GM12878 (cell line): Measurements from ENCODE around the gene CYP2C8. TPM values are rescaled to one million over a fixed set of nuclear protein-coding genes. Genes with fewer than 3 reads are reported as not detected.

Source experiments
- ATAC-seq: fragments of 200-7000 bp; cut with Tn5 transposase; 3 replicates; pipeline ENCODE4 v1.9.1; 2020; ENCODE audit warnings: mild to moderate bottlenecking, moderate library complexity
- BruUV-seq: library from RNA; stranded (reverse); fragments of 400-500 nt; replicated peaks from 2 replicates; lab custom pipeline; 2021; lab: Mats Ljungman, UMichigan
- CTCF ChIA-PET: fragments of 300-600 bp; sonication (Branson Sonifier 250); formaldehyde crosslinking; extraction: SDS; loops from one replicate; lab custom pipeline; 2021; ENCODE audit warnings: inconsistent platforms; lab: Yijun Ruan, JAX
- POLR2A ChIA-PET: fragments of 350-600 bp; formaldehyde crosslinking; extraction: SDS; loops from one replicate; lab custom pipeline; 2021; ENCODE audit warnings: inconsistent platforms; lab: Charles Lee
- RAD21 ChIA-PET: fragments of 300-600 bp; sonication (Branson Sonifier 250); formaldehyde crosslinking; loops from one replicate; lab custom pipeline; 2023; ENCODE audit warnings: antibody characterized with exemption; ENCODE audit not compliant: unreplicated experiment; lab: Charles Lee
- SMC1A ChIA-PET: fragments of 300-600 bp; sonication (Branson Sonifier 250); formaldehyde crosslinking; loops from one replicate; lab custom pipeline; 2023; ENCODE audit not compliant: unreplicated experiment, uncharacterized antibody; lab: Charles Lee
- DNase-seq: peaks from one replicate; pipeline ENCODE4 v3.0.0-alpha.2; 2011; ENCODE audit warnings: low read depth, low spot score
- FAIRE-seq: peaks from 3 replicates; lab custom pipeline; 2011; peaks lifted over from hg19 to GRCh38; lab: Jason Lieb, UNC
- H2AFZ ChIP-seq: 2 replicates; pipeline ENCODE4 v1.6.0; 2011; ENCODE audit warnings: low read depth, low read length, control low read depth; ENCODE audit not compliant: control insufficient read depth
- H3K27ac ChIP-seq: 2 replicates; pipeline ENCODE4 v1.5.1; 2011; ENCODE audit warnings: control low read depth; ENCODE audit not compliant: control insufficient read depth, insufficient read depth
- H3K27me3 ChIP-seq, 2 experiments: replicated peaks in 1 of 2; 2 replicates each; pipeline versions ENCODE4 v1.6.0 to v1.6.1; 2011; ENCODE audit warnings: low read length in 1 of 2; ENCODE audit not compliant: control insufficient read depth in 2 of 2, insufficient read depth in 2 of 2
- H3K36me3 ChIP-seq, 2 experiments: 2 replicates each; pipeline ENCODE4 v1.5.1; 2011; ENCODE audit warnings: low read length in 1 of 2; ENCODE audit not compliant: control insufficient read depth in 2 of 2, insufficient read depth in 2 of 2
- H3K4me1 ChIP-seq: 2 replicates; pipeline ENCODE4 v1.6.1; 2011; ENCODE audit warnings: mild to moderate bottlenecking, low read length, moderate library complexity, mixed read lengths; ENCODE audit not compliant: control insufficient read depth, insufficient read depth
- H3K4me2 ChIP-seq: 2 replicates; pipeline ENCODE4 v1.6.0; 2011; ENCODE audit warnings: control low read depth; ENCODE audit not compliant: control insufficient read depth, insufficient read depth
- H3K4me3 ChIP-seq: fragments of 200-600 bp; sonication (generic); 2 replicates; pipeline ENCODE4 v1.5.1; 2016
- H3K79me2 ChIP-seq: 2 replicates; pipeline ENCODE4 v1.6.0; 2011; ENCODE audit warnings: low read length; ENCODE audit not compliant: control insufficient read depth, insufficient read depth
- H3K9ac ChIP-seq: 2 replicates; pipeline ENCODE4 v1.8.0; 2011; ENCODE audit warnings: low read length, control low read depth, mixed read lengths; ENCODE audit not compliant: control insufficient read depth, insufficient read depth
- H3K9me3 ChIP-seq: replicated peaks from 3 replicates; pipeline ENCODE4 v1.5.1; 2011; ENCODE audit warnings: mild to moderate bottlenecking, low read length; ENCODE audit not compliant: control insufficient read depth, insufficient read depth
- H4K20me1 ChIP-seq: 2 replicates; pipeline ENCODE4 v1.6.0; 2011; ENCODE audit not compliant: control insufficient read depth, insufficient read depth
- CREB1 ChIP-seq: IDR thresholded peaks from 2 replicates; pipeline ENCODE4 v1.6.1; 2012; ENCODE audit warnings: low read depth, mild to moderate bottlenecking, inconsistent platforms
- IKZF1 ChIP-seq: fragments of 450-650 bp; conservative IDR thresholded peaks from 2 replicates; pipeline ENCODE4 v1.6.1; 2017; ENCODE audit warnings: antibody characterized with exemption, mild to moderate bottlenecking
- RAD51 ChIP-seq: fragments of 450-650 bp; IDR thresholded peaks from 2 replicates; pipeline ENCODE4 v1.6.1; 2016; ENCODE audit warnings: moderate library complexity, mild to moderate bottlenecking, inconsistent platforms
- SIX5 ChIP-seq: IDR thresholded peaks from 2 replicates; pipeline ENCODE4 v1.6.1; 2011; ENCODE audit warnings: mild to moderate bottlenecking, low read depth, low read length, moderate library complexity; ENCODE audit not compliant: severe bottlenecking
- SMAD5 ChIP-seq: IDR thresholded peaks from 2 replicates; pipeline ENCODE4 v1.6.1; 2016; ENCODE audit warnings: antibody characterized with exemption, low read depth
- SREBF1 ChIP-seq: IDR thresholded peaks from 2 replicates; pipeline ENCODE4 v1.6.1; 2012; ENCODE audit warnings: mild to moderate bottlenecking, low read length
- SREBF2 ChIP-seq: IDR thresholded peaks from 2 replicates; pipeline ENCODE4 v1.6.1; 2012; ENCODE audit warnings: mild to moderate bottlenecking, low read length
- SRF ChIP-seq, 2 experiments: IDR thresholded peaks; 2 replicates each; pipeline ENCODE4 v1.6.1; 2011; ENCODE audit warnings: low read depth in 2 of 2, low read length in 2 of 2, mild to moderate bottlenecking in 1 of 2, moderate library complexity in 1 of 2
- STAT1 ChIP-seq: fragments of 450-650 bp; conservative IDR thresholded peaks from 2 replicates; pipeline ENCODE4 v1.6.1; 2014; ENCODE audit warnings: antibody characterized with exemption, mild to moderate bottlenecking
- ZNF384 ChIP-seq: IDR thresholded peaks from 2 replicates; pipeline ENCODE4 v1.6.1; 2012; ENCODE audit warnings: low read depth, mild to moderate bottlenecking, low read length, improper control_type of control experiment, borderline replicate concordance
- WGBS: methylation state at CpG from one replicate; pipeline ENCODE4 v1.1.6; 2016; ENCODE audit warnings: low lambda C conversion rate; ENCODE audit not compliant: insufficient replicate concordance, insufficient coverage; ENCODE audit errors: missing lambda C conversion rate; 5-methylcytosine and 5-hydroxymethylcytosine counted together
- in situ Hi-C: fragments of 300-500 bp; cut with MboI; formaldehyde crosslinking; loops from 9 replicates; pipeline ENCODE4 v1.14.3; 2018; ENCODE audit warnings: mixed read lengths
- intact Hi-C: fragments of 100-400 bp; cut with micrococcal nuclease; formaldehyde crosslinking; loops from one replicate; pipeline ENCODE4 v1.14.2; 2022; ENCODE audit not compliant: unreplicated experiment
- polyA plus RNA-seq, 11 experiments: library from polyadenylated mRNA; depleted of rRNA in 4 of 11; unstranded in 6 of 11; stranded (reverse) in 5 of 11; fragments of >200 nt; fragmentation: Nextera tagmentation in 4 of 11; fragmentation: Illumina TruSeq in 1 of 11; extraction: Ambion mirVana in 4 of 11; extraction: Trizol in 1 of 11; gene quantifications; 1 replicate in 1 of 11; 2 replicates in 10 of 11; pipeline versions ENCODE4 v1.2.1 to v1.2.3, GENCODE V29; 2011 to 2016; ENCODE audit warnings: inconsistent platforms in 2 of 11, missing spikeins in 2 of 11, low read depth in 1 of 11
- total RNA-seq, 4 experiments: library from RNA; depleted of rRNA in 3 of 4; stranded (reverse); fragments of >200 nt in 3 of 4; fragmentation: Illumina TruSeq in 1 of 4; extraction: Trizol in 1 of 4; gene quantifications; 2 replicates each; pipeline versions ENCODE4 v1.2.1 to v1.2.3, GENCODE V29; 2013 to 2021
- TF ChIP-seq, protein P1 (sequence below): fragments of 450-650 bp; IDR thresholded peaks from 2 replicates; pipeline ENCODE4 v1.6.1; 2016; ENCODE audit warnings: mild to moderate bottlenecking
- TF ChIP-seq, protein P2 (sequence below): fragments of 450-650 bp; IDR thresholded peaks from 2 replicates; pipeline ENCODE4 v1.6.1; 2017; ENCODE audit warnings: mild to moderate bottlenecking, moderate library complexity

CYP2C8 gene
- total and polyA plus RNA-seq, 10 of the 15 experiments (the other 5 are each of a cell fraction or from before 2014, with no cell fraction given) = 0.10 to 0.82 (median 0.36) TPM; not detected in 2

DNA sequence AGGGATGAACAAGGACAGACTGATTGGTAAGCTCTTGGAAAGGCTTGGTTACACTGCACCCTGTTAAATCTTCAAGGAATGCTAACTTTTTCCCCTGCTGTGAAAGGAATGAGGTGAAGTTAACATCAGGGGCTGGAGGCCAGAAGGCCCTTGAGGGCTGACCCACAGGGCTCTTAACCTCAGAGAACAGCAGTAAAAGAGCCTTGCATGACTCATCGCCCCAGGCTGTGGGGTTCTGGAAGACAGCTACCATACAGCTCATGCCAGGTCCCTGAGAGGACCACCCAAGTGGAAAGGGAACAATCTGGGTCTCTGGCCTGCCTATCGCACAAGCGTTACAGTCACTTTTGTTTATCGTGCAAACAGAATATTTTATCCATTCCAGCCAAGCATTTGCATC lies 76.5 kb downstream of the CYP2C8 start:
- CTCF ChIA-PET = no interaction called here
- peaks cover 2% of the 10 kb centered on the region; the same call in 1 of the 3 replicates for H3K9me3 ChIP-seq
- H3K27ac ChIP-seq = no peak overlapping the region
- no peaks in the 10 kb centered on the region for H3K79me2 ChIP-seq
- intact Hi-C loops = no loop called here
- BruUV-seq = no TSS peak
- no peak overlapping the region for H2AFZ ChIP-seq
- ATAC-seq (no peak), DNase-seq (no peak), FAIRE-seq (no peak)
- no peaks in the 10 kb centered on the region for H3K4me1 ChIP-seq
- no peak overlapping the region for H3K9ac ChIP-seq
- no peak overlapping the region for H3K4me3 ChIP-seq
- RAD21 ChIA-PET = no interaction called here
- WGBS = 51% methylated on average over 4 of the region's 4 CpGs
- H3K36me3 ChIP-seq = no peaks in the 10 kb centered on the region
- SMC1A ChIA-PET = no interaction called here
- in situ Hi-C loops = no loop called here
- POLR2A ChIA-PET = no interaction called here
- no peaks in the 10 kb centered on the region for H4K20me1 ChIP-seq
- no peak for TF ChIP-seq SREBF1
- TF ChIP-seq RAD51 = no peak
- TF ChIP-seq, protein P1, sequence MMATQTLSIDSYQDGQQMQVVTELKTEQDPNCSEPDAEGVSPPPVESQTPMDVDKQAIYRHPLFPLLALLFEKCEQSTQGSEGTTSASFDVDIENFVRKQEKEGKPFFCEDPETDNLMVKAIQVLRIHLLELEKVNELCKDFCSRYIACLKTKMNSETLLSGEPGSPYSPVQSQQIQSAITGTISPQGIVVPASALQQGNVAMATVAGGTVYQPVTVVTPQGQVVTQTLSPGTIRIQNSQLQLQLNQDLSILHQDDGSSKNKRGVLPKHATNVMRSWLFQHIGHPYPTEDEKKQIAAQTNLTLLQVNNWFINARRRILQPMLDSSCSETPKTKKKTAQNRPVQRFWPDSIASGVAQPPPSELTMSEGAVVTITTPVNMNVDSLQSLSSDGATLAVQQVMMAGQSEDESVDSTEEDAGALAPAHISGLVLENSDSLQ = no peak
- TF ChIP-seq CREB1 = no peak
- no peak for TF ChIP-seq SREBF2
- TF ChIP-seq, protein P2, sequence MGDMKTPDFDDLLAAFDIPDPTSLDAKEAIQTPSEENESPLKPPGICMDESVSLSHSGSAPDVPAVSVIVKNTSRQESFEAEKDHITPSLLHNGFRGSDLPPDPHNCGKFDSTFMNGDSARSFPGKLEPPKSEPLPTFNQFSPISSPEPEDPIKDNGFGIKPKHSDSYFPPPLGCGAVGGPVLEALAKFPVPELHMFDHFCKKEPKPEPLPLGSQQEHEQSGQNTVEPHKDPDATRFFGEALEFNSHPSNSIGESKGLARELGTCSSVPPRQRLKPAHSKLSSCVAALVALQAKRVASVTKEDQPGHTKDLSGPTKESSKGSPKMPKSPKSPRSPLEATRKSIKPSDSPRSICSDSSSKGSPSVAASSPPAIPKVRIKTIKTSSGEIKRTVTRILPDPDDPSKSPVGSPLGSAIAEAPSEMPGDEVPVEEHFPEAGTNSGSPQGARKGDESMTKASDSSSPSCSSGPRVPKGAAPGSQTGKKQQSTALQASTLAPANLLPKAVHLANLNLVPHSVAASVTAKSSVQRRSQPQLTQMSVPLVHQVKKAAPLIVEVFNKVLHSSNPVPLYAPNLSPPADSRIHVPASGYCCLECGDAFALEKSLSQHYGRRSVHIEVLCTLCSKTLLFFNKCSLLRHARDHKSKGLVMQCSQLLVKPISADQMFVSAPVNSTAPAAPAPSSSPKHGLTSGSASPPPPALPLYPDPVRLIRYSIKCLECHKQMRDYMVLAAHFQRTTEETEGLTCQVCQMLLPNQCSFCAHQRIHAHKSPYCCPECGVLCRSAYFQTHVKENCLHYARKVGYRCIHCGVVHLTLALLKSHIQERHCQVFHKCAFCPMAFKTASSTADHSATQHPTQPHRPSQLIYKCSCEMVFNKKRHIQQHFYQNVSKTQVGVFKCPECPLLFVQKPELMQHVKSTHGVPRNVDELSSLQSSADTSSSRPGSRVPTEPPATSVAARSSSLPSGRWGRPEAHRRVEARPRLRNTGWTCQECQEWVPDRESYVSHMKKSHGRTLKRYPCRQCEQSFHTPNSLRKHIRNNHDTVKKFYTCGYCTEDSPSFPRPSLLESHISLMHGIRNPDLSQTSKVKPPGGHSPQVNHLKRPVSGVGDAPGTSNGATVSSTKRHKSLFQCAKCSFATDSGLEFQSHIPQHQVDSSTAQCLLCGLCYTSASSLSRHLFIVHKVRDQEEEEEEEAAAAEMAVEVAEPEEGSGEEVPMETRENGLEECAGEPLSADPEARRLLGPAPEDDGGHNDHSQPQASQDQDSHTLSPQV = no peak
- TF ChIP-seq ZNF384 = no peak
- TF ChIP-seq SMAD5 = no peak
- no peak for TF ChIP-seq IKZF1
- no peak for TF ChIP-seq SRF (IDR thresholded peaks at IDR 0.05; ENCODE audit: low read depth in 2 of 2, low read length in 2 of 2)
- no peak for TF ChIP-seq STAT1
- no peak for TF ChIP-seq SIX5
- TF ChIP-seq, all 136 proteins: peak for 0
- Histone ChIP-seq H3K27me3 (no peaks in the 10 kb centered on the region), H3K4me2 (no peak overlapping the region)
